GM12874 (cell line): ENCODE results near the gene TMEM108.

ENCODE experiments used
- TF ChIP-seq, protein P1 (sequence below): IDR thresholded peaks from 2 replicates; pipeline ENCODE4 v1.5.1; 2011; ENCODE audit warnings: low read depth, mild to moderate bottlenecking, control low read depth, low read length, moderate library complexity; ENCODE audit not compliant: insufficient read depth

The TMEM108 gene

DNA sequence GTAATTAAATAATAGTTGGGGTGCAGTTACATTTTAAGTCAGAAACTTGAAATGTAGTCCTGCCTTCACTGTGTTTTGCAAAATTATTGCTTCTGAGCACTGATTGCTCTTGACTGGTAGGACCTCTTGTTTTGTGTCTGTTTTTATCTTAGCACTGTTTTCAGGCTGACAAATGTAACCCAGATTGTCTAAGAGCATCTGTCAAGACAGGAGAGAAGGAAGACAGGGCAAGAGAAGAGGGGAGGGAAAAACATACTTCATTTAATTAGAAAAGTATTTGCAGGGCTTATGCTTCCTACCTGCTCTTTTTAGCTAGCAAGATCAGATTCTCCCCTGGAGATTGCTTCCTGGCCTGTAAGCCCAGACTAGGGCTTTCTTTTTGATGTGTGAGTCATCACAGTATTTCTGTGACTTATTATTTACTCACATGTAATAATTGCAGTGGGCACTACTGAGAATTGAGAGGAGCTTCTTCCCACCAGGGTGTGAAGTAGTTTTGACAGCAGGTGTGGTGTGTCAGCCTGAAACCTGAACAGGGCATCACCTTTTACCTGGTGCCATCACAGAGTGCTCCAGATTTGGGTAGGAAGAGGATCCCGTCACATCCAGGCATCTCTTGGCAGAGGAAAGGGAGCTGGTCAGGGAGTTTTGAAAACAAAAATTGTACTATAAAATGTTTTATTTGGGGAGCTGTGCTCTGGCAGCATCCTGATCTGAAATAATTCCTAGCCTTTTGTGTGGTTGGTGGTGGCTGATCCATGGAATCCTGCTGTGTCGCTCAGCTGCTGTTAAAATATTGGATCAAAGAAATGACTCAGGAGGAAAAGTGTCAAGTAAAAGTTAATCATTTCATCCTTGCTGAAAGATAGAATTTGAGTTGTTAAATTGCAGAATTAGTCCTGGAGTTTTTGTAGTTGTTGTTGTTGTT, 98.2 kb downstream of the TMEM108 start:
- TF ChIP-seq, protein P1, sequence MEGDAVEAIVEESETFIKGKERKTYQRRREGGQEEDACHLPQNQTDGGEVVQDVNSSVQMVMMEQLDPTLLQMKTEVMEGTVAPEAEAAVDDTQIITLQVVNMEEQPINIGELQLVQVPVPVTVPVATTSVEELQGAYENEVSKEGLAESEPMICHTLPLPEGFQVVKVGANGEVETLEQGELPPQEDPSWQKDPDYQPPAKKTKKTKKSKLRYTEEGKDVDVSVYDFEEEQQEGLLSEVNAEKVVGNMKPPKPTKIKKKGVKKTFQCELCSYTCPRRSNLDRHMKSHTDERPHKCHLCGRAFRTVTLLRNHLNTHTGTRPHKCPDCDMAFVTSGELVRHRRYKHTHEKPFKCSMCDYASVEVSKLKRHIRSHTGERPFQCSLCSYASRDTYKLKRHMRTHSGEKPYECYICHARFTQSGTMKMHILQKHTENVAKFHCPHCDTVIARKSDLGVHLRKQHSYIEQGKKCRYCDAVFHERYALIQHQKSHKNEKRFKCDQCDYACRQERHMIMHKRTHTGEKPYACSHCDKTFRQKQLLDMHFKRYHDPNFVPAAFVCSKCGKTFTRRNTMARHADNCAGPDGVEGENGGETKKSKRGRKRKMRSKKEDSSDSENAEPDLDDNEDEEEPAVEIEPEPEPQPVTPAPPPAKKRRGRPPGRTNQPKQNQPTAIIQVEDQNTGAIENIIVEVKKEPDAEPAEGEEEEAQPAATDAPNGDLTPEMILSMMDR, result no peak

DNA sequence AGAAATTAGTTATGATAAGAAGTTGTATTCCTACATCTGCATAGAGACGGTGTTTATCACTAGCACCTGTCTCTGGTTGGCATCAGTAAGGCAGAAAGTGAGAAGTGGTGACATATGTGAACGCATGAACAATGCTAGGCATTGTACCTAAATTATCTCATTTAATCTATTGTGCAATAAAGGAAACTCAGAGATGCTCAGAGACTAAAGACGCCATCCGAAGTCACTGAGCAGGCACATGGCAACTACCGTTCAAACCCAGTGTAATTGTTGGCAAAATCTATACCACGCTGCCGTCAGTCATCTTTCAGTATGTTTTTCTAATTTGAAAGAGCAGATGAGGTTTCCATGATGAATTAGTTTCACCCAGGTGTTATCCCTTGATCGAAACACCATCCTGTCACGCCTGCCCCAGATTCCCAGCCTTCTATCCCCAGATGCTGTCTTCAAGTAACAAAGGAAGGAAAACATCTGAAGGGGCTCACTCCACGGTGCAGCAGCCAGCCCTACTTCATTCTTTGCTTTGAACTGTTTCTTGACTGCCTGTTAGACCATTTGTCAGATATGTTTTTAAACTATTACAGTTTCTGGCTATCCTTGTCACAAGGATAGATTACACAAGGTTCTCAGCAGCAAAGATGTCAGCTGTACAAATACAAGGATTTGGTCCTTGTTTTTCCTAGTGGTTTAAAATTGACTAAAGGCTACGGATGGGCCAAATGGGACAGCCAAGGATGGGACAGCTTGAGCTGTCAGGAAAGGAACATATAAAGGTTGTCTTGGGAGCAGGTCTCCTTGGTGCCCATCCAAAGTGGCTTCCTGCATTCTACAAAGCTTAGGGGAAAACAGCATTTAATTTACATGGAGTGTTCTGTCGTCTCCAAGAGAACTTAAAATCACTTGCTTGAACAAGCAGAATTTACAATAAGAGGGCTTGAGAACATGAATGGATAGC, 99.1 kb downstream of the TMEM108 start:
- TF ChIP-seq, protein P1, result no peak

GRCh38 chr3:133138017-133138416, 99.8 kb downstream of the TMEM108 start:
- TF ChIP-seq, protein P1, result no peak

GRCh38 chr3:133152056-133152455, 113.9 kb downstream of the TMEM108 start:
- TF ChIP-seq, protein P1, result no peak

DNA sequence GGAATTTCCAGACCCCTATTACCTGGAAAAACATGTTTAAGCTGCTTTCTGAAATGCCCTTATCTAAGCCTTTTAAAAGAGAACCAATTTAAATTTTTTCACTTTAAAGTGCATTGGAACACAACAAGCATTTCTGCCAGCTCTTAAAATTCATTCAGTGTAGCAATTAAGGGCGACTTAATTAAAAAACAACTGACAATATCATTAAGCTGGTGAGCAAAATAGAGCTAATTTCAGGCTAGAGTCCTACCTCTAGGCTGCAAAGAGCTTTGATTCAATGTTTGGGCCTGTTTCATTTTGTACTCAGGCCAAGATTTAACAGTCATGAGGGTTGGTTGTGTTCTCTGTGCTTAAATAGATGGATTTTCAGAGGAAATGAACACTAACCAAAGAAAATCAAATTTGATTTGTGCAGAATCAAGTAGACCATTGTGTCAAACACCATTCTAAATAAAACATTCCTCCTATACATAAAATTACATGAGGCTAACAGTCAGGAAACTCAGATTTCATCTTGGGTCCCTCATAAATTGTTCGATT, 114.6 kb downstream of the TMEM108 start:
- TF ChIP-seq, protein P1, result no peak

GRCh38 chr3:133153382-133153781, 115.2 kb downstream of the TMEM108 start:
- TF ChIP-seq, protein P1, result no peak

- TF ChIP-seq, protein P1, result no peak
Measured at GRCh38 chr3:133157716-133158115, 119.5 kb downstream of the TMEM108 start.
